OCI-LY1 (cell line): ENCODE data around the gene ANKH.
"Not testable (repeated sequence)": the region's sequence is repeated elsewhere in the genome, so short reads cannot be mapped to it uniquely, and the experiment has no call there.

Experiments
- EZH2 ChIP-seq: fragments of 200-600 bp; sonication (generic), shearing (Covaris generic); IDR thresholded peaks from 2 replicates; pipeline ENCODE4 v1.8.0; 2017; ENCODE audit warnings: borderline replicate concordance, mixed run types, mild to moderate bottlenecking, antibody characterized with exemption, low read length, moderate library complexity, mixed read lengths
- TF ChIP-seq, protein P1 (sequence below): fragments of 200-600 bp; sonication (generic), shearing (Covaris generic); IDR thresholded peaks from 2 replicates; pipeline ENCODE4 v1.5.1; 2017; ENCODE audit warnings: mild to moderate bottlenecking, antibody characterized with exemption, low read length, moderate library complexity, mixed read lengths

DNA sequence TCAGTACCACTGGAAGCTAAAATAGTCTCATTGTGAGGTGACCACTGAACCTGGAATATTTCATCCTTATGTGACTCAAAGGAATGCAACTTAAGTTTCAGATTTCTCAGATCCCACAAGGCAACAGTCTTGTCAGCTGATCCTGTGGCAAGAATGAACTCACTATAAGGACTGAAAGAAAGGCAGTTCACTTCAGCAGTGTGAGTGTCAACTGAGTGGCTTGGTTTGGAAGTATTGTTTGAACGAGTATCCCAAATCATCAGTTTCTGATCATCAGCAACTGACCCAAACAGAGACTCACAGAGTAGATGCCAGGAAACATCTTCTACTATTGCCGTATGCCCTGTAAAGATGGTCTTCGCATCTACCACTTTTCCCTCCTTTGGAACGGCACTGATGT lies 74.2 kb downstream of the ANKH start:
- TF ChIP-seq, protein P1, sequence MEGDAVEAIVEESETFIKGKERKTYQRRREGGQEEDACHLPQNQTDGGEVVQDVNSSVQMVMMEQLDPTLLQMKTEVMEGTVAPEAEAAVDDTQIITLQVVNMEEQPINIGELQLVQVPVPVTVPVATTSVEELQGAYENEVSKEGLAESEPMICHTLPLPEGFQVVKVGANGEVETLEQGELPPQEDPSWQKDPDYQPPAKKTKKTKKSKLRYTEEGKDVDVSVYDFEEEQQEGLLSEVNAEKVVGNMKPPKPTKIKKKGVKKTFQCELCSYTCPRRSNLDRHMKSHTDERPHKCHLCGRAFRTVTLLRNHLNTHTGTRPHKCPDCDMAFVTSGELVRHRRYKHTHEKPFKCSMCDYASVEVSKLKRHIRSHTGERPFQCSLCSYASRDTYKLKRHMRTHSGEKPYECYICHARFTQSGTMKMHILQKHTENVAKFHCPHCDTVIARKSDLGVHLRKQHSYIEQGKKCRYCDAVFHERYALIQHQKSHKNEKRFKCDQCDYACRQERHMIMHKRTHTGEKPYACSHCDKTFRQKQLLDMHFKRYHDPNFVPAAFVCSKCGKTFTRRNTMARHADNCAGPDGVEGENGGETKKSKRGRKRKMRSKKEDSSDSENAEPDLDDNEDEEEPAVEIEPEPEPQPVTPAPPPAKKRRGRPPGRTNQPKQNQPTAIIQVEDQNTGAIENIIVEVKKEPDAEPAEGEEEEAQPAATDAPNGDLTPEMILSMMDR: not testable (repeated sequence)
- TF ChIP-seq EZH2: not testable (repeated sequence)
